ENCODE measurements around the gene SMTN. TPM values are rescaled to one million over a fixed set of nuclear protein-coding genes. Genes with fewer than 3 reads are reported as not detected.

Gene SMTN
- total and polyA plus RNA-seq, 10 of the 15 experiments (the other 5 are each of a cell fraction or from before 2014, with no cell fraction given): 0.92 to 21.9 (median 4.8) TPM

GRCh38 chr22:31137721-31138120 lies 56.6 kb downstream of the SMTN start:
- Histone ChIP-seq H3K27ac (ENCODE audit: control insufficient read depth, insufficient read depth) (no peak overlapping the region), H3K27me3 (replicated peaks in 1 of 2; ENCODE audit: control insufficient read depth in 2 of 2, insufficient read depth in 2 of 2, low read length in 1 of 2) (no peaks in the 10 kb centered on the region; a peak in 1 of 4 replicates), H3K4me1 (ENCODE audit: control insufficient read depth, insufficient read depth, low read length) (no peaks in the 10 kb centered on the region), H3K9me3 (replicated peaks; ENCODE audit: control insufficient read depth, insufficient read depth, low read length) (no peaks in the 10 kb centered on the region), H4K20me1 (ENCODE audit: control insufficient read depth, insufficient read depth) (no peaks in the 10 kb centered on the region), H2AFZ (ENCODE audit: control insufficient read depth, low read depth, low read length) (no peak overlapping the region), H3K36me3 (ENCODE audit: control insufficient read depth in 2 of 2, insufficient read depth in 2 of 2, low read length in 1 of 2) (no peaks in the 10 kb centered on the region), H3K4me3 (no peak overlapping the region), H3K4me2 (ENCODE audit: control insufficient read depth, insufficient read depth) (no peak overlapping the region), H3K9ac (ENCODE audit: control insufficient read depth, insufficient read depth, low read length) (no peak overlapping the region), H3K79me2 (ENCODE audit: control insufficient read depth, insufficient read depth, low read length) (no peaks in the 10 kb centered on the region)
- SMC1A ChIA-PET (ENCODE audit: uncharacterized antibody, unreplicated experiment): no interaction called here
- in situ Hi-C loops (cut with MboI) (no loop called here), intact Hi-C loops (cut with micrococcal nuclease; ENCODE audit: unreplicated experiment) (no loop called here)
- RAD21 ChIA-PET (ENCODE audit: unreplicated experiment): no interaction called here
- DNase-seq (ENCODE audit: low read depth, low spot score): no peak
- POLR2A ChIA-PET: no interaction called here
- TF ChIP-seq CTCF (IDR thresholded peaks at IDR 0.05 in 2 of 3, conservative IDR thresholded peaks at IDR 0.05 in 1 of 3; ENCODE audit: control insufficient read depth in 2 of 3, extremely low read depth in 1 of 3, insufficient read depth in 1 of 3, low read depth in 3 of 3, low read length in 3 of 3) (no peak), ZNF592 (IDR thresholded peaks at IDR 0.05) (no peak), SPI1 (IDR thresholded peaks at IDR 0.05; ENCODE audit: borderline replicate concordance, insufficient read depth, low read depth, low read length) (no peak), IRF3 (IDR thresholded peaks at IDR 0.05) (no peak)
- WGBS (ENCODE audit: insufficient coverage, insufficient replicate concordance, low lambda C conversion rate, missing lambda C conversion rate): 22% methylated on average over 10 of the region's 10 CpGs
- BruUV-seq (replicated peaks): no TSS peak
- no peak for FAIRE-seq
- CTCF ChIA-PET: interaction anchor here (1.4 kb wide), 1 partner anchor 29 kb away, joined by 6 read pairs; no protein-coding TSS in a partner anchor
- no peak for ATAC-seq
